SKM-1 (cell line): ENCODE data around the gene HTT-AS.

Experiments
- DNase-seq: peaks from one replicate; lab custom pipeline; 2025; ENCODE audit not compliant: unreplicated experiment; lab: John Stamatoyannopoulos, UW

The HTT-AS gene

GRCh38 chr4:3091464-3091863 lies 17.1 kb upstream of the HTT-AS start:
- DNase-seq: no peak

GRCh38 chr4:3087115-3087797 lies 12.9 kb upstream of the HTT-AS start:
- DNase-seq: no peak

GRCh38 chr4:3085948-3086670 lies 11.8 kb upstream of the HTT-AS start:
- DNase-seq: no peak

- DNase-seq: no peak
Observed at GRCh38 chr4:3083732-3084131, 9.4 kb upstream of the HTT-AS start.

GRCh38 chr4:3082925-3083515 lies 8.7 kb upstream of the HTT-AS start:
- DNase-seq: no peak

GRCh38 chr4:3079694-3080123 lies 5.4 kb upstream of the HTT-AS start:
- DNase-seq: no peak

- no peak for DNase-seq
Observed at GRCh38 chr4:3077796-3078195, 3.5 kb upstream of the HTT-AS start.

GRCh38 chr4:3075652-3075981 lies 1.3 kb upstream of the HTT-AS start:
- no peak for DNase-seq

- peak; percentile 31 for DNase-seq
Observed at GRCh38 chr4:3074846-3075651, 711 bp upstream of the HTT-AS start.

GRCh38 chr4:3073158-3074077 lies 920 bp downstream of the HTT-AS start:
- DNase-seq: no peak

- DNase-seq: no peak
Observed at GRCh38 chr4:3071811-3072210, 2.5 kb downstream of the HTT-AS start.

GRCh38 chr4:3070709-3071500 lies 3.4 kb downstream of the HTT-AS start:
- DNase-seq: no peak

- DNase-seq: no peak
Observed at GRCh38 chr4:3069661-3070199, 4.6 kb downstream of the HTT-AS start.

GRCh38 chr4:3067473-3068001 lies 6.8 kb downstream of the HTT-AS start:
- DNase-seq: no peak

GRCh38 chr4:3066836-3067400 lies 7.4 kb downstream of the HTT-AS start:
- DNase-seq: no peak

GRCh38 chr4:3065551-3065950 lies 8.8 kb downstream of the HTT-AS start:
- DNase-seq: no peak

- DNase-seq: peak; percentile 46
Observed at GRCh38 chr4:3062471-3062870, 11.9 kb downstream of the HTT-AS start.

- DNase-seq: no peak
Observed at GRCh38 chr4:3060946-3061345, 13.4 kb downstream of the HTT-AS start.

GRCh38 chr4:3059943-3060342 lies 14.4 kb downstream of the HTT-AS start:
- no peak for DNase-seq
